ENCODE results near the gene GRAMD1C.

DNA sequence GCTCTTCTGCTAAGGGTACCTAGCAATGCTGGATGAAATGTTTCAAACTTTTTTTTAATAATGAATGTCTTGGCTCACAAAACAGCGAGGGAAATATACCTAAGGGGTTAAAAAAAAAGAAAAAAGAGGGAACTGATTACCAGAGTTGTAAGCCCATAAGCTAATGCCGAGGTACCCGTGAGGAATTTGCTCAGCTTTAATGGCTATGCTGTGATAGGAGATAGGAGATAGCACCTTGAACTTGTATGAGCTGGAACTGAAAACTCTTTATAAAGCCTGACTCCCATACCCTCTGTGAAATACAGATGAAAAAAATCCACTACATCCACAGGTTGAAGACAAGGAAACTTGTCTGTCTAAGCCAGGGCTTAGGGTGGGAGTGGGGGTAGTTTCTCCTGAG is 13.9 kb downstream of the GRAMD1C start:
- TF ChIP-seq, protein P1, sequence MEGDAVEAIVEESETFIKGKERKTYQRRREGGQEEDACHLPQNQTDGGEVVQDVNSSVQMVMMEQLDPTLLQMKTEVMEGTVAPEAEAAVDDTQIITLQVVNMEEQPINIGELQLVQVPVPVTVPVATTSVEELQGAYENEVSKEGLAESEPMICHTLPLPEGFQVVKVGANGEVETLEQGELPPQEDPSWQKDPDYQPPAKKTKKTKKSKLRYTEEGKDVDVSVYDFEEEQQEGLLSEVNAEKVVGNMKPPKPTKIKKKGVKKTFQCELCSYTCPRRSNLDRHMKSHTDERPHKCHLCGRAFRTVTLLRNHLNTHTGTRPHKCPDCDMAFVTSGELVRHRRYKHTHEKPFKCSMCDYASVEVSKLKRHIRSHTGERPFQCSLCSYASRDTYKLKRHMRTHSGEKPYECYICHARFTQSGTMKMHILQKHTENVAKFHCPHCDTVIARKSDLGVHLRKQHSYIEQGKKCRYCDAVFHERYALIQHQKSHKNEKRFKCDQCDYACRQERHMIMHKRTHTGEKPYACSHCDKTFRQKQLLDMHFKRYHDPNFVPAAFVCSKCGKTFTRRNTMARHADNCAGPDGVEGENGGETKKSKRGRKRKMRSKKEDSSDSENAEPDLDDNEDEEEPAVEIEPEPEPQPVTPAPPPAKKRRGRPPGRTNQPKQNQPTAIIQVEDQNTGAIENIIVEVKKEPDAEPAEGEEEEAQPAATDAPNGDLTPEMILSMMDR (IDR thresholded peaks at IDR 0.05; ENCODE audit: low read length), result no peak
- TF ChIP-seq EZH2 (IDR thresholded peaks at IDR 0.05; ENCODE audit: borderline replicate concordance, low read length), result no peak
